Endothelial cell (in vitro differentiated cells): Measurements from ENCODE around the gene LTA. TPM values are rescaled to one million over a fixed set of nuclear protein-coding genes. Genes with fewer than 3 reads are reported as not detected.
"Not testable (repeated sequence)": the region's sequence is repeated elsewhere in the genome, so short reads cannot be mapped to it uniquely, and the experiment has no call there.

Source experiments
- DNase-seq: peaks from one replicate; pipeline ENCODE4 v3.0.0; 2021; ENCODE audit warnings: low spot score
- H3K27ac Mint-ChIP-seq: one replicate; pipeline ENCODE4 v1.8.0; 2021; ENCODE audit warnings: mixed read lengths, inconsistent platforms; ENCODE audit not compliant: unreplicated experiment
- H3K27me3 Mint-ChIP-seq: one replicate; pipeline ENCODE4 v1.8.0; 2021; ENCODE audit warnings: mild to moderate bottlenecking, moderate library complexity, mixed read lengths, inconsistent platforms; ENCODE audit not compliant: unreplicated experiment
- H3K36me3 Mint-ChIP-seq: one replicate; pipeline ENCODE4 v1.8.0; 2021; ENCODE audit warnings: mild to moderate bottlenecking, low read depth, mixed read lengths, inconsistent platforms; ENCODE audit not compliant: unreplicated experiment
- H3K4me1 Mint-ChIP-seq: one replicate; pipeline ENCODE4 v1.8.0; 2021; ENCODE audit warnings: mild to moderate bottlenecking, mixed read lengths, inconsistent platforms; ENCODE audit not compliant: unreplicated experiment
- H3K4me3 Mint-ChIP-seq: one replicate; pipeline ENCODE4 v1.8.0; 2021; ENCODE audit warnings: mild to moderate bottlenecking, mixed read lengths, inconsistent platforms; ENCODE audit not compliant: unreplicated experiment
- H3K9me3 Mint-ChIP-seq: one replicate; pipeline ENCODE4 v1.8.0; 2021; ENCODE audit warnings: mixed read lengths, inconsistent platforms; ENCODE audit not compliant: unreplicated experiment
- total RNA-seq: library from RNA; stranded (reverse); fragmentation: NEBNext Ultra II Directional; extraction: Animal tissue kit (Norgen Biotek cat#: 25700); gene quantifications from one replicate; pipeline ENCODE4 v1.2.1, GENCODE V29; 2021; ENCODE audit not compliant: unreplicated experiment
- TF ChIP-seq, protein P1 (sequence below): fragments of 200-600 bp; sonication (generic); IDR thresholded peaks from one replicate; pipeline ENCODE4 v1.5.0; 2021; ENCODE audit warnings: antibody characterized with exemption; ENCODE audit not compliant: unreplicated experiment

LTA gene
- total RNA-seq, 1 donor from 2014 or later = not detected

DNA sequence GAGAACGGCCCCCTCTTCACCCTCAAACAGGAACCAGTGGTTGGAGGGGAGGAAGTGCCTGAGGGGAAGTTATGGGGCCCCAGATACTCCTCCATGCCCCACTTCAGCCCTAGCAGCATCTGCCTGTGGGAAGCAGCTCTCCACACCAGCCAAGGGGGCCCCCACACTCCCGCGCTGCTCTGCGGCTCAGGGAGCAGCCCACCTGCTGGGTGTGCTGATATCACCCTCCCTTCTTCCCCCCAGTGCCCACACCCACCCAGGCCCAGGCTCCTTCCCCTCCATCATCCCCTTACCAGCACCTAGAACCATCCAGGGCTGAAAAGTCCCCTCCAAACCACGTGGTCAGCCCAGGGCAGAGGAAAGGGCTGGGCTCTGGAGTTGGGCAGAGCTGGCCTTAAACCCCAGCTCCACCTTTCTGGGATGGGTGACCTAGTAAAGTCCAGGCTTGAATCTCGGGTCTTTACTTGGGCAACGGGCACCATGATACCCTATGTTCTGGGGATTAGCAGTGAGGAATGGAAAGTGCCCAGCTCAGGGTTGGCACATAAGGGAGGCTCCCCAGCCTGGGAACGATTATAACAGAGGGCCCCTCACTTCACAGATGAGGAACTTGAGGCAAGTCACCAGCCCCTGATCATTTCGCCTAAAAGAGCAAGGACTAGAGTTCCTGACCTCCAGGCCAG is 14.7 kb downstream of the LTA start:
- Mint-ChIP-seq H3K36me3 (no peaks in the 10 kb centered on the region), H3K27me3 (peaks cover 2% of the 10 kb centered on the region), H3K27ac (no peak overlapping the region), H3K9me3 (no peaks in the 10 kb centered on the region), H3K4me1 (peaks cover 12% of the 10 kb centered on the region), H3K4me3 (no peak overlapping the region)
- TF ChIP-seq, protein P1, sequence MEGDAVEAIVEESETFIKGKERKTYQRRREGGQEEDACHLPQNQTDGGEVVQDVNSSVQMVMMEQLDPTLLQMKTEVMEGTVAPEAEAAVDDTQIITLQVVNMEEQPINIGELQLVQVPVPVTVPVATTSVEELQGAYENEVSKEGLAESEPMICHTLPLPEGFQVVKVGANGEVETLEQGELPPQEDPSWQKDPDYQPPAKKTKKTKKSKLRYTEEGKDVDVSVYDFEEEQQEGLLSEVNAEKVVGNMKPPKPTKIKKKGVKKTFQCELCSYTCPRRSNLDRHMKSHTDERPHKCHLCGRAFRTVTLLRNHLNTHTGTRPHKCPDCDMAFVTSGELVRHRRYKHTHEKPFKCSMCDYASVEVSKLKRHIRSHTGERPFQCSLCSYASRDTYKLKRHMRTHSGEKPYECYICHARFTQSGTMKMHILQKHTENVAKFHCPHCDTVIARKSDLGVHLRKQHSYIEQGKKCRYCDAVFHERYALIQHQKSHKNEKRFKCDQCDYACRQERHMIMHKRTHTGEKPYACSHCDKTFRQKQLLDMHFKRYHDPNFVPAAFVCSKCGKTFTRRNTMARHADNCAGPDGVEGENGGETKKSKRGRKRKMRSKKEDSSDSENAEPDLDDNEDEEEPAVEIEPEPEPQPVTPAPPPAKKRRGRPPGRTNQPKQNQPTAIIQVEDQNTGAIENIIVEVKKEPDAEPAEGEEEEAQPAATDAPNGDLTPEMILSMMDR = no peak
- DNase-seq = no peak

GRCh38 chr6:31587791-31588777 is 16.0 kb downstream of the LTA start:
- H3K27ac Mint-ChIP-seq = no peak overlapping the region
- no peak overlapping the region for H3K4me3 Mint-ChIP-seq
- no peak for DNase-seq
- no peaks in the 10 kb centered on the region for H3K36me3 Mint-ChIP-seq
- H3K4me1 Mint-ChIP-seq = peaks cover 12% of the 10 kb centered on the region
- peaks cover under 1% of the 10 kb centered on the region for H3K27me3 Mint-ChIP-seq
- TF ChIP-seq, protein P1 = no peak
- H3K9me3 Mint-ChIP-seq = no peaks in the 10 kb centered on the region

DNA sequence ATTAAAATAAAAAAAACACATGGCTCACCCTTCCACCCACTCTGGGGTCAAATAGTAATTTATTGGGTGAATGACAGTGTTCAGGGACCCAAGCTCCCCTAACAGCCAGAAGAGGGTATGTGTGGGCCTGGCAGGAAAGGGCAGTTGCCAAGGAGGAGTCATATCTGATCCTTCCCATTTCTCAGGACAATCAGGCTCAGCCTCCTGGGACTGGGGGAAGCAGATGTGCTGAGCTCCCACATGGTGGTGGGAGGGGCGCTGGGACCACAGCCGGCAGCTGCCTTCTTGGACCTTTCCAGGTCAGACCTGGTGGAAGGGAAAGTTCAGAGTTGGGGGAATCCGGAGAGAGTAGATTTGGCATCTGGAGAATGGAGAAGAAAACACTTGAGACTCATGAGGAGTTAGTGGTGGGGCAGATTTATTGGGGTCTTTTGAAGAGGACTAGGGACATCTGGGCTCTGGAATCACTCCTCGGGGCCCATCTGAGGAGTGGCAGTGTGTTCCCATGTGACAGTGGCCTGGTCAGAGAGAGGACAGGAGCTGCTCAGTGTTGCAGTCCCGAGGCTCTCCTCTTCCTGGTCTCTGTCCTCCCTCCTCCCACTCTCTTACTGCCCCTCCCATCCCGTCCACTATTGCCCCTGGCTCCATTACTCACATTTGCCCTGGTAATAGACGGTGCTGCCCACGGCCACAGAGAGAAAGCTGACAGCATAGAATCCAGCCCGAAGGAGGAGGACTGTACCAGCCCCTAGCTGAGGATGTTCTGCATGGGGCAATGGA is 17.0 kb downstream of the LTA start:
- no peak overlapping the region for H3K4me3 Mint-ChIP-seq
- TF ChIP-seq, protein P1 = no peak
- peaks cover 12% of the 10 kb centered on the region for H3K4me1 Mint-ChIP-seq
- DNase-seq = no peak
- H3K36me3 Mint-ChIP-seq = no peaks in the 10 kb centered on the region
- no peak overlapping the region for H3K27ac Mint-ChIP-seq
- peaks cover 1% of the 10 kb centered on the region for H3K27me3 Mint-ChIP-seq
- H3K9me3 Mint-ChIP-seq = no peaks in the 10 kb centered on the region

DNA sequence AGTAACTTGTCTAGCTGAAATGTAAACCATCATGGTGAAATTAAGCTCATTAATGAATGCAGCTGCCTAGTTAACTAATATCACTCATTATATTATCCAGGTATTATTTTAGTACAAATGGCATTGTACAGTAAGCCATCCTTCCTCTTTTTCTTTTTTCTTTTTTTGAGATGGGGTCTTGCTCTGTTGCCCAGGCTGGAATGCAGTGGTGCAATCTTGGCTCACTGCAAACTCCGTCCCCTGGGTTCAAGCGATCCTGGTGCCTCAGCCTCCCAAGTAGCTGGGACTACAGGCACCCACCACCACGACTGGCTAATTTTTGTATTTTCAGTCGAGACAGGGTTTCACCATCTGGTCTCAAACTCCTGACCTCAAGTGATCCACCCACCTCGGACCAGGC is 18.6 kb downstream of the LTA start:
- not testable (repeated sequence) for H3K27ac Mint-ChIP-seq, DNase-seq, H3K9me3 Mint-ChIP-seq, H3K4me1 Mint-ChIP-seq, H3K27me3 Mint-ChIP-seq, H3K36me3 Mint-ChIP-seq, H3K4me3 Mint-ChIP-seq

- no peak overlapping the region for H3K4me3 Mint-ChIP-seq
- H3K27ac Mint-ChIP-seq = no peak overlapping the region
- no peaks in the 10 kb centered on the region for H3K36me3 Mint-ChIP-seq
- DNase-seq = no peak
- peaks cover 3% of the 10 kb centered on the region for H3K4me1 Mint-ChIP-seq
- peaks cover 1% of the 10 kb centered on the region for H3K27me3 Mint-ChIP-seq
- TF ChIP-seq, protein P1 = no peak
- no peaks in the 10 kb centered on the region for H3K9me3 Mint-ChIP-seq
Observed at GRCh38 chr6:31592396-31592771, 20.3 kb downstream of the LTA start.
